AML-193 (cell line): Measurements from ENCODE around the gene TAMALIN.
"Not testable (repeated sequence)": the region's sequence is repeated elsewhere in the genome, so short reads cannot be mapped to it uniquely, and the experiment has no call there.

Source experiments
- DNase-seq, 2 experiments: peaks; one replicate each; lab custom pipeline; 2025; lab: John Stamatoyannopoulos, UW

TAMALIN gene

GRCh38 chr12:52006726-52007157 lies at the start of gene TAMALIN:
TSS of gene TAMALIN (plus strand) at chr12:52006946. CDS start at chr12:52007020, 74 bp downstream.
- no peak for DNase-seq

- DNase-seq, result no peak
These were observed 48.2 kb upstream of the TAMALIN start for GRCh38 chr12:51958542-51958941.

GRCh38 chr12:51959211-51959610 lies 47.5 kb upstream of the TAMALIN start:
- DNase-seq, result no peak

GRCh38 chr12:51959921-51960320 lies 46.8 kb upstream of the TAMALIN start:
- no peak for DNase-seq

GRCh38 chr12:51960488-51960887 lies 46.3 kb upstream of the TAMALIN start:
- no peak for DNase-seq

- DNase-seq, result no peak
These were observed 45.9 kb upstream of the TAMALIN start for GRCh38 chr12:51960890-51961289.

- DNase-seq, result no peak
These were observed 44.9 kb upstream of the TAMALIN start for GRCh38 chr12:51961834-51962233.

GRCh38 chr12:51962737-51963136 lies 44.0 kb upstream of the TAMALIN start:
- DNase-seq, result no peak

GRCh38 chr12:51963477-51963876 lies 43.3 kb upstream of the TAMALIN start:
- no peak for DNase-seq

- no peak for DNase-seq
These were observed 37.1 kb upstream of the TAMALIN start for GRCh38 chr12:51969643-51970042.

- no peak for DNase-seq
These were observed 35.7 kb upstream of the TAMALIN start for GRCh38 chr12:51970904-51971646.

GRCh38 chr12:51971679-51972421 lies 34.9 kb upstream of the TAMALIN start:
- peak; percentile 35 to 54 for DNase-seq

GRCh38 chr12:51972422-51972812 lies 34.3 kb upstream of the TAMALIN start:
- peak in 1 of 2 experiments; percentile 32 for DNase-seq

- DNase-seq, result peak; percentile 94 to 95
These were observed 33.9 kb upstream of the TAMALIN start for GRCh38 chr12:51972849-51973273.

- DNase-seq, result no peak
These were observed 33.2 kb upstream of the TAMALIN start for GRCh38 chr12:51973560-51973959.

- no peak for DNase-seq
These were observed 32.1 kb upstream of the TAMALIN start for GRCh38 chr12:51974646-51975045.

GRCh38 chr12:51975196-51975595 lies 31.6 kb upstream of the TAMALIN start:
- no peak for DNase-seq

- DNase-seq, result no peak
These were observed 30.2 kb upstream of the TAMALIN start for GRCh38 chr12:51976376-51977160.

GRCh38 chr12:51977320-51977753 lies 29.4 kb upstream of the TAMALIN start:
- DNase-seq, result no peak

- DNase-seq, result not testable (repeated sequence)
These were observed 27.4 kb upstream of the TAMALIN start for GRCh38 chr12:51979306-51979705.

GRCh38 chr12:51980051-51980808 lies 26.5 kb upstream of the TAMALIN start:
- peak; percentile 46 to 50 for DNase-seq

- DNase-seq, result no peak
These were observed 26.0 kb upstream of the TAMALIN start for GRCh38 chr12:51980809-51981127.
